HPDE6-E6E7 (cell line): Measurements from ENCODE around the gene FRAS1.
"Not testable (repeated sequence)": the region's sequence is repeated elsewhere in the genome, so short reads cannot be mapped to it uniquely, and the experiment has no call there.

Experiments
- DNase-seq: peaks from one replicate; pipeline ENCODE4 v3.0.0; 2011; ENCODE audit warnings: missing footprints; ENCODE audit errors: extremely low spot score

Gene FRAS1

DNA sequence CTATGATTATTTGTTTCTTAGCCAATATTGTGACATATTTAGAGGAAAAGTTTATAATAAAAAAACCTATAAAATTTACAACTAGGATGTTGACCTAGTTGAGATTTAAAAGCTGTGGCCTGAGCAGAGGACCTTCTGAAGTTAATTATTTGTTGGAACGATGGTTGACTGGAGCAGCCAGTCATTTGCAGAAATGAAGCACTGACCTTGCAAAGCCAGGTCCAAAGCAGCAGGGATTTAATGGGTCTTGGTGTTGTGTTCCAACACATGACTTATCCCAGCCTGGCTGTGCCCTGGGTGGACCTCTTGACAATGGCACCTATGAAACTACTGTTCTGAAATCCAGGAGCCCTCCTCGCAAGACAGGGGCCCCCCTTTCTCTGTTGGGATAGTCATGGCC, 235.2 kb downstream of the FRAS1 start:
- no peak for DNase-seq

GRCh38 chr4:78292856-78293255, 235.7 kb downstream of the FRAS1 start:
- no peak for DNase-seq

GRCh38 chr4:78293348-78293747, 236.2 kb downstream of the FRAS1 start:
- no peak for DNase-seq

DNA sequence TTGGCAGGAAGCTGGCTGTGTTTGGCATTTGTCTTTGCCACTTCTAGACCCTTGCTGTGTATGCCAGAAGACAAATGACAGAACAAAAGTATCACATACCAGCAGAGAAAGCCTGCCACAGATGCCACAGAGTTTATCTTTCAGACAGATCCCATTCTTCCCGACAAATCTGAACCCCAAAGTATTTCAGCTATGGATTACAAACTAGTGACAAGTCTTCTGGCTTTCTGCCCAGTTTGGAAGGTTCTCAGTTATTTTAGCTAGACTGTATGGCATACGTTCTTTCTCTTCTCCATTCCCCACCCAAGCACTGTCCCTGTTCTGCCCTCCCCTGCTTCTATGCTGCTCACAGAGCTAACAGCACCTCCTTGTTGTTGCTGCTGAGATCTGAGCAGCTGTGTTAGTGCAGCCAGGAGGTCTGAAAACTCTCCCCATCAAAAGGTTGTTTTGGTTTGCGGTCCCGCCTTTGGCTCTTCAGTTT, 236.7 kb downstream of the FRAS1 start:
- DNase-seq, result no peak

GRCh38 chr4:78296261-78296660, 239.1 kb downstream of the FRAS1 start:
- DNase-seq, result no peak

DNA sequence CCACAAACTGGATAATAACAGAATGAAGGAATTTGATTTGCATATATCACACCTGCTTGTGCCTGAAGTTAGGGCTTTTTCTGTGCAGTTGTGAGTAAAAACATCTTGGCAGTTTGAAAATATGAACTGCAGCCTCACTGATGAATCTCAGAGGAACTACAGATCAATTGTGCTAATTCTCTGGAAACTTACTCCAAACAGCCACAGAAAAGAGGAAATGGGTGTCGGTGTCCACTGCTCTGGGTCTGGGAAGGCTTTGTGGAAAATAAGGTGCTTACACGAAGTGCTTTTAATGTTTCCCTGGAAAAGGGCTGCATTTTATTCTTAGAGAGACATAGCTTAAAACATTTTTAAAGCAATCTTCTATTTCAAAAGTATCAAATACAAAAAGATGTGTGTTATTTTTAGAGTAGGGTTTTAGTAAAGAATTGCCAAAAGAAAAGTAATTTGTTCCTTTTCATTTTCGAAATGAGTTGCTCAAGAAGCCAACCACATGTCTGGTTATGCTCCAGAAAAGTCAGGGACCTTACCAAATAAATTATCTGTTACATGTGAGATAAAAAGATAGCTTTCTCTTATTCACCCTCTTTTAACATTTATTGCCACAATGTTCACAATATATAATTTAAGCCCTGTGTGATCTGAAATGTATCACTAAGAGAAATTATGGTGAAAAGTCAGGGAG, 240.1 kb downstream of the FRAS1 start:
- DNase-seq, result no peak

- DNase-seq, result no peak
Observed at GRCh38 chr4:78298618-78299017, 241.5 kb downstream of the FRAS1 start.

DNA sequence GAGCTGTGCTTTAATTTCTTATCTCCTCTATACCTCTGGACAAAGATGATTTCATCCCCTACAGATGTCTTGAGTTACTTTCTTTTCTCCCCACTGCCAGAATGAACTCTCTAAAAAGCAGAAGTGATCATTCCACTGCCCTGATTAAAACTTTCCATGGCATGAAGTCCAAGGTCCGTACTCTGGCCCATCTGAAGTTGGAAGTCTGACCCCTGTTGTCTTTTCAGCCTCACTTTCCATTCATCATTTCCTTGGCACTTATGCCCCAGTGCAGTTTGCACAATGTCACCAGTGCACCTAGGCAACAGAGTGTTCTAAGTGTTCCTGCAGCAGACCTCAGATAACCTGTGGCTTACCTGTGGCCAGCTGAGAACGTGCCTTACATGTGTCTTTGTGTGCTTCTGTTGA, 242.4 kb downstream of the FRAS1 start:
- DNase-seq, result no peak

DNA sequence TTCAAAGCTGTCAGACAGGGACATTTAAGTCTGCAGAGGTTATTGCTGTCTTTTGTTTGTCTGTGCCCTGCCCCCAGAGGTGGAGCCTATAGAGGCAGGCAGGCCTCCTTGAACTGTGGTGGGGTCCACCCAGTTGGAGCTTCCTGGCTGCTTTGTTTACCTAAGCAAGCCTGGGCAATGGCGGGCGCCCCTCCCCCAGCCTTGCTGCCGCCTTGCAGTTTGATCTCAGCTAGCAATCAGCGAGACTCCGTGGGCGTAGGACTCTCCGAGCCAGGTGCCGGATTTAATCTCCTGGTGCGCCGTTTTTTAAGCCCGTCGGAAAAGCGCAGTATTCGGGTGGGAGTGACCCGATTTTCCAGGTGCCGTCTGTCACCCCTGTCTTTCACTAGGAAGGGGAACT, 250.1 kb downstream of the FRAS1 start:
- not testable (repeated sequence) for DNase-seq

GRCh38 chr4:78308517-78308916, 251.4 kb downstream of the FRAS1 start:
- no peak for DNase-seq

DNA sequence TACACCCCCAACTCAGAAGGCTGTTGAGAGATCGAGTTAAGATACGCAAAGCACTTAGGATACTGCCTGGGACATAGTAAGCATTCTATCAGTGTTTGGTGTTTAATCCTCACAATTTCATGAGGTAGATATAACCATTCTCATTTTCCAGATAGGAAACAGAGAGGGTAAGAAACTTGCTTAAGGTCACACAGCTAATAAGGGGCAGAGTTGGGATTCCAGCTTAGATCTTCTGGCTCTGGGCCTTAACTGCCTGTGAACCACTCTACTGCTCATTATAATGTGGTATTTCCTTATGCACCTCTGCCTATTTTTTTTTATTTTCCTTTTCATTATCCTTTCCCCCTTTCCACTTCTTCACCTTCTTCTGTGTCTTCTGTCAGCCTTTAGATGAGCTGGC, 252.2 kb downstream of the FRAS1 start:
- DNase-seq, result no peak

DNA sequence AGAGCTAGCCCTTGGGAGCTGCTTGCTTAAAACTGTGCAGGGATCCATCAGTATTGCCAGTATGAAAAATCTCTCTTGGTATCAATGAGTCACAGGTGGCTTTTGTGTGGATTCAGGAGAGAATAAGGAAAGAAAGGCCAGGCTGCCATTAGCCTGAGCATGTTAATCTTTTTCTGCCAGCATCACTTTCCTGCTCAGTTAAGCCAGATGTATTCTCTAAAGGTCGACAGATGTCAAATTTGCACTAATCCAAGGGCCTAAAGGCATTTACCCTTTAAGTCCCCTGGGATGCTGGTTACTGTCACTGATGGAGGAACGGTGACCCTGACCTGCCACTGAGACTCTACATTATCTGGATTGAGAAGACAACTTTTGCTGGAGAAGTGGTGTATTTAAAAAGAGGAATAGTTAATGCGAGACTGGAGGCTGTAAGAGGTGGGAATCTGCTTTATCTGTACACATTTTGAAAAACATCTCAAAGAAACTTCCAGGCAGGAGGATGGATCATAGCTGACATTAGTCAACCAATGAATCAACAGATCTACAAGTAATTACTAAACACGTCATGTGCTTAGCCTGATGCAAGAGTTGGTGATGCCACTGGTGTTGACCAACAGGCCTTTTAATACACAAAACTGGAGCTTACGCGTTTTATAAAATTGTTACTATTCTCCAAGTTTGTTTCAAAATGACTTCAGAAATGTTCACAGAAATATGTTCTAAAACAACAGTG, 253.1 kb downstream of the FRAS1 start:
- DNase-seq, result no peak

GRCh38 chr4:78310740-78311115, 253.6 kb downstream of the FRAS1 start:
- no peak for DNase-seq

GRCh38 chr4:78311306-78311705, 254.2 kb downstream of the FRAS1 start:
- no peak for DNase-seq

DNA sequence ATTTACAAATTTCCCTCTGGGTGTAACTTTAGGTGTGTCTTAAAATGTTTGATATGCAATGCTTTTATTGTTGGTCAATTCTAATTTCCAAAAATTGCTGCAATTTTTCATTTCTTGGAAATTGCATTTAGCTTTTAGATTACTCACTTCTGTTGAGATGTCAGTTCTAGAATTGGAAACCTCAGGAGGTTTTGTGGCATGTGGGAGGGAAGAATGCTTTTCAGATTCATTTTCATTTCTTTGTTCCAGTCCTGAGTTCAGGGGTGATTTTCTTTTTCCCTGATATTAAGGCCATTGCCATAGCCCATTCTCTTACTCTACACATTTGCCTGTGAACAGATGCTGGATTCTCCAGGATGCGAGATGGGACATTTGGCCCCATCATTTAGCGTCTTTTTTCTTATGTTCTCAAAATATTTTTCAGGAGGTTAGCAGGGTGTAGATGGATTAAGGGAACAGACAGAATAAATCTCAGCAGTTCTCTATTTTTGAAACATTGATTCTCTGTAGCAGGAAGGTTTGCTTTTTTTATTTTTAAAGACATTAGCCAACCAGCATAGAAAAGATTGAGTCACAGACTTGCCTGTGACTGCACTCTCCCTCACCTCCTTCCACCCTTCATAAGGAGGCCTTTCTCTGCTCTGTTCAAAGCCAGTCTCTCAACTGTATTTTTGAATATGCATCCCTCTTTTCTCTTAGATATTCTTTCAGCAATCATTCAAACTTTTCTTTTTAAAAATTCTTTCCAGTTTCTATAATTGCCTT, 256.0 kb downstream of the FRAS1 start:
- DNase-seq, result no peak

- DNase-seq, result no peak
Observed at GRCh38 chr4:78313754-78314120, 256.6 kb downstream of the FRAS1 start.

DNA sequence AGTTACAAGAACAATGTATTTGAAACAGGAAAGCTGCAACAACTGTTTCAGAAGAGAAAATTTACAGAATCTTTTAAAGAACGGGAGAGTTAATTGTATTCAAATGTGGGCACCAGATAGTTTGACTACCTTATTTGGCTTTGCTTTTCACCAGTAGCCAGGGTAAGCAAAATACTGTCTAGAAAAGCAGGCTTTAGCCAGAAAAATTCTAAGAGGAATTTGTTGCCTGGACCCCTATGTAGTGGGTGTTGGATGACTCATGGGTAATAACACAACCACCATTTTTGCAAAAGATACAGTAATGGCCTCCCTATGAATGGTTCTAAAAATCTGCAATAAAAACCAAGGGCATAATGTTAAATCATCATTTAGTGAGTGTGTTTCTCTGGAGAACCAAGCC, 261.0 kb downstream of the FRAS1 start:
- DNase-seq, result no peak

- no peak for DNase-seq
Observed at GRCh38 chr4:78320349-78320935, 263.3 kb downstream of the FRAS1 start.

DNA sequence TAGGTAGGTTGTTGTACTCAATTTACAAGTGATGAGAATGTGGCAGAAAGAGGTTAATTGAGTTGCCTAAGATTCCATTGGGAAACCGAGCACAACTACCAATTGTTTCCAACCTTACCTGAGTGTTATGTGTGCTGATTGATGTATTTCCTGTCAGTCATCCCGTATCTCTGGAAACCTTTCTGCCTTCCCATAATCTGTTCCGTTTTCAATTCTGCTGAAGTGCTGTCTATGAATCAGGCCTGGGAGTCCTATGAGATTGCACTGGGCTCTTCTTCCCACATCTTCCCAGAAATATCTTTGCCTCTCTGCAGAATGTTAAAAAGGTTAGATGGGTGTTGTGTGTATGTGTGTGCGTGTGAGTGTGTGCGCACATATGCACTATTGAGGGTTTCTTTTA, 264.9 kb downstream of the FRAS1 start:
- DNase-seq, result no peak

- DNase-seq, result no peak
Observed at GRCh38 chr4:78323439-78323838, 266.3 kb downstream of the FRAS1 start.

DNA sequence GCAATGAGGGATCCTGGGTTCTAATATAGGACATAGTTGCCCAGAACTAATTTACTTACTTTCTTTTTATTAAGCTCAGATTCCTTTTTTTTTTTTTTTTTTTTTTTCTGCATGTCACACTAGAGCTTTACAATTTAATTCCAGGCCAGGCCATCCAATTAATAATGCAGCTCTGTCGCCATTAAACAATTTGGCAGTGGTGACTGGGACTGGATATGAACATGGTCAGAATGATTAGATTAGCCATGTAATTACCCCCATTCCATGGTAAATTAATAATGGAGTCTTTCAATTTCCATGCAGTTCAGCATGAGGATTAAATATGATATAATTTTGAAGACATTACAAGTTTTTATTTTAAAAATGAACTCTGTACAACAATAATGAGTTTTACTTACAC, 267.5 kb downstream of the FRAS1 start:
- no peak for DNase-seq
